HG02678 (cell line): ENCODE measurements around the gene CHRNA9.
A peak's percentile ranks its signal among the peaks of the same experiment; 100 is the strongest.

Experiments
- ATAC-seq: cut with Tn5 transposase; IDR thresholded peaks from one replicate; pipeline ENCODE4 v1.9.1; 2021; ENCODE audit warnings: mild to moderate bottlenecking, moderate library complexity; ENCODE audit not compliant: unreplicated experiment

The CHRNA9 gene

GRCh38 chr4:40337051-40337450 is 1.9 kb downstream of the CHRNA9 start:
- no peak for ATAC-seq

DNA sequence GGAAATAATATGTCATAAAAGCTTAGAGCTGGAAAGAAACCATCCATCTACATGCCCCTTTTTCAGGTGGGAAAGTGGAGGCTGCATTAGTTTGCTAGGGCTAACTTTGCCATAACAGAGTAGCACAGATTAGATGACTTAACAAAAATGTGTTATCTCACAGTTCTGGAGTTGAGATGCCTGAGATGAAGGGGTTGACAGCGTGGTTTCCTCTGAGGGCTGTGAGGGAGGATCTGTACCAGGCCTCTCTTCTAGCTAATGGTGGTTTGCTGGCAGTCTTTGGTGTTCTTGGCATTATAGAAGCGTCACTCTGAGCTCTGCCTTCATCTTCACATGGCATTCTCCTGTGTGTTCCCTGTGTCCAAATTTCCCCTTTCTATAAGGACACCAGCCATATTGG is 2.4 kb downstream of the CHRNA9 start:
- ATAC-seq = no peak

GRCh38 chr4:40340030-40340429 is 4.9 kb downstream of the CHRNA9 start:
- ATAC-seq = no peak

DNA sequence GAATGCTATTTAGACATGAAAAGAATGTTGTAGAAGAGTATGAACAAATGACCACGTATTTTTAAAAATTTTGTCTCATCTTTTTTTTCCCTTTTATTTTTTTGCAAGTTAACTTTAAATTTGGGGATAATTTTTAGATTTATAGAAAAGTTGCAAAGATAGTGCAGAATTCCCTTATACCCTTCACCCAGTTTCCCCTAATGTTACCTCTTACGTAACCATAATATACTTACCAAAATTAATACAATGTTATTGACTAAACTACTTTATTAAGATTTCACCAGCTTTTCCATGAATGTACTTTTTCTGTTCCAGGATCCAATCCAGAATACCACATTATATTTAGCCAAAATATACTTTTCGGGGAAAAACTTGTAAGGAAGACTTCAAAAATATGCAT is 12.3 kb downstream of the CHRNA9 start:
- ATAC-seq = no peak

DNA sequence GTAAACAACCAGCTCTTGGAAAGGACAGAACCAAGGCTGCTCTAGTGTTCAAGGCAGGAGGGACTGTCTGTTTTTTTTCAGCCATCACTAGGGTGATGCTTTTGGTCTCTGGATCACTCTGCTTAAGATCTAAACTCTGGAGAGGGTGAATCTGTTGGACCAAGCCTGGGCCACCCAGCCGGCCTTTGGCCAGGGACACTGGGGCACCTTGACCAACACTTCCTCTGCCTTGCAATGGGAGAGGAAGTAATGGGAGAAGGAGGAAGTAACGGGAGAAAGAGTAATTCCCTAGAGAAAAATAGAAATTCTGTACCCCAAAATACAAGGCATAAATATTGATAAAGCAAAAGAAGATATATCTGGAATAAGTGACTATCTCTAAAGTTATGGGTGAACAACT is 12.9 kb downstream of the CHRNA9 start:
- no peak for ATAC-seq

- no peak for ATAC-seq
These were observed 14.5 kb downstream of the CHRNA9 start for GRCh38 chr4:40349561-40350198.

GRCh38 chr4:40350627-40351227 is 15.6 kb downstream of the CHRNA9 start:
- ATAC-seq = no peak

DNA sequence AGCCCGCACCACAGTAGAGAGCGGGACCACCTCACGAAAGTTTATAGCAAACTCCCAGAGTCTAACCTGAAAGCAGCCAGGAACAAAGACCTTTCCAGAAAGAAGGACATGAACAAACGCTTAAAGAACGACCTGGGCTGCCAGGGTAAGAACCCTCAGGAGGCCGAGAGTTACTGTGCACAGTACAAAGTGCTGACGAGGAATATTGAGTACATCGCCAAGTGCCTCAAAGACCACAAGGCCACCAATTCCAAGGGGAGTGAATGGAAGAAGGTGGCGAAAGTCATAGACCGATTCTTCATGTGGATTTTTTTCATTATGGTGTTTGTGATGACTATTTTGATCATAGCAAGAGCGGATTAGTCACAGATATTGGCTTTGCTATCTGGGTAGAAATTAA is 19.0 kb downstream of the CHRNA9 start:
- ATAC-seq = no peak

GRCh38 chr4:40355131-40355530 is 20.0 kb downstream of the CHRNA9 start:
- no peak for ATAC-seq

- no peak for ATAC-seq
These were observed 22.6 kb downstream of the CHRNA9 start for GRCh38 chr4:40357738-40358137.

- no peak for ATAC-seq
These were observed 26.2 kb downstream of the CHRNA9 start for GRCh38 chr4:40361338-40361737.

DNA sequence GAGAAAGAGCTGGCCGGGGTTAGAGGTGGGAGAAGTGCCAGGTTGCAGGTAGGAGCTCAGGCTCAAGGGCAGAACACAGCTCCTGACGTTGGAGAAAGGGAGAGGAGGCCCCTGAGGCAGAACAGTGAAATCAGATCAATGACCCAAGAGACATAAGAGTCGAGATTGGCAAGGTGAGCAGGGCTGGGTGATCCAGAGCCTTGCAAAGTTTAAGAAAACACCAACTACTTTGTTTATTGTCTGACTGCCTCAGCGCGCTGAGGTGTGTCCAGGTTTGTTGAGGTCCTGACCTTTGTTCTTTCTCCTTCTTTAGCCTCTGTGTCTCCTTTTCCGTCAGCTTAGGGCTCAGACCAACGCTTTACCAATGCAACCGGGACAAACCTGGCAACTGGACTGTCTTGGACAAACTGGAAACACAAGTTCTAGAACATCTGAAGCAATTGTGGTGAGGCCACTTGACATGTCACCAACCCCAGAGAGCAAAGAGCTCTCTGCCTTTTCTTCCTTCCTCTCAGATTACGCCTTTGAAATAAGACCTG is 28.3 kb downstream of the CHRNA9 start:
- no peak for ATAC-seq

GRCh38 chr4:40363945-40364344 is 28.8 kb downstream of the CHRNA9 start:
- no peak for ATAC-seq

DNA sequence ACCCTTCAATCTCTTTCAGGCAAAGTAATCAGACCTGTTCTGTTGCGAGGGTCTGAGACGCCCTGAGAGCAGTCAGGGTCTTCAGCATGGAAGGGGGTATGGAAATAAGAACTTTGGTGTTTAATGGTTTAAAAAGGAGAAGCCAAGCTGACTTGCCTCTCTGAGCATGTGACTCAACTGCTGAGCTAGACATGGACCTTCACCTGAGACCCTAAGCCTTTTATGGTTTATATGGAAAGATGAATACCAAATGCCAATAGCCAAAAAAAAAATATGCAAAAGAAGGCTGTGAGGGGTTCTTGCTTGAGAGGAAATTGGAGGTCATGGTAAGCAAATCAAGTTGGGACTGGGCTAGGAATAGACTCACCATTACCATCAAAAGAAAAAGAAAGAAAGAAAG is 30.6 kb downstream of the CHRNA9 start:
- no peak for ATAC-seq

DNA sequence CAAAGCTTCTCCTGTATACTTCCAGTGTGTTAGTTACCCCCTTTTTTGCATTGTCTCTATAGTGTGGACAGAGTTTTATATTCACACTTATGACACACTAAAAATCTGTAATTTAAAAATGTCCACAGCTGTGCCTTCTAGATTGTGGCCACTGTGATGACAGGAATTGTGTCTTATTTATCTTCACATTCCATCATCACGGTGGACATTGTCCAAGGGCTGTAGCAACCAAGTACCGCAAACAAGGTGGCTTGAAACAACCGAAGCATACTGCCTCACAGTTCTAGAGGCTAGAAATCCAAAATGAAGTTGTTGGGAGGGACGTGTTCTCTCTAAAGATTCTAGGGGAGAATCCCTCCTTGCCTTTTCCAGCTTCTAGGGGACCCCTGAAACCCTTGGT is 32.3 kb downstream of the CHRNA9 start:
- ATAC-seq = no peak

DNA sequence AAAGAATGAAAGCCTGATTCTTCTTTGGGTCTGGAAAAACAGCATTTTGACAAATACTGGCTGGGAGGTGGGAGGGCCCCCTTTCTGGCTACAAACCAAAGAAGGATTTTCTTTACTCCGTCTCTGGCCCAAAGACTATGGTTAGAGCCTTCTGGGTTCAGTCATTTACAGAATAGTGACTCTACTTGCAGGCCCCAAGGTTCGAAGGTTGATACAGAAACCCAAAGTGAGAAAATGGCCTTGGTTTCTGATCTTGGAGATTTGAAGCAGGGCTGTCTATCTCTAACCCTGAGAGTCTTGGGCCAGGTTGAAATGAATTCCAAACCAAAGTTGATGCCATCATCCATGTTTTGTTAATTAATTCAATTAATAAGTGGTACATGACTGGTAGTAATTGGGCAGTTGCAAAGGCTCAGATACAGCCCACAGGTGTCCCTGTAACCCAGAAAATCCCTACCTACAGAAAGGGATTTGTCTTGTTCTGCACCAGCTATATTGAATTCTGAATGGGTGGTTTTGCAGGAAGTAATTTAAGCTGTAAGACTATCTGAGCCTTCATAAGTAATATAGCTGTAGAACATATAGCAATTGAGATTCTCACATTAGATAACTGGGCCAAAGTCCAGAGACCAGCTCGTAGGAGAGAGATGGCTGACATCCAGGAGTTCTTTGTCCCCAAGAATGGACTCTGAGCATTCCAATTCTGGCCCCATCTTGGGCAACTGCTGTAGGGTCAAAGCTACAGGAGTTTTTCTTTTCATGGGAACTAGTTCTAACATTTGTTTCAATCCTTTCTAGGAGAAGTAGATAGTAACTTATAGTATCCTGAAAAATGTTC is 34.5 kb downstream of the CHRNA9 start:
- ATAC-seq = peak; percentile 59

DNA sequence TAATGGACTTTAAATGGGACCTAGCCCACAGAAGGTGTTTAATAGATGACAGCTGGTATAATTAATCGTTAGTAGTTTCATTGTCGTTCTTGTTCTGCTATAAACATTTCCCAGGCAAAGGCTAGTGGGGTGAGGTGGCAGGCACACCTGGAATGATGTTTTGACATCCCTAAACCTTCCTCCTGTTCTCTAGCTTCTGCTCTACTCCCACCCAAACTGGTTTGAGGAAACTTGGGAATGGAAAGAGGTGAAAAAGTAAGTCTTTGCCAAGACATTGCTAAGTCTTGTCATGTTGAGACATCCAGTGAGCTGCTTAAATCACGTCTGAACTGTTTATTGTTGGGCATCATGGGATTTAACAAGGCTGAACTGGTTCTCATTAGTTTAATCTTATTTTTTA is 37.5 kb downstream of the CHRNA9 start:
- ATAC-seq = no peak

DNA sequence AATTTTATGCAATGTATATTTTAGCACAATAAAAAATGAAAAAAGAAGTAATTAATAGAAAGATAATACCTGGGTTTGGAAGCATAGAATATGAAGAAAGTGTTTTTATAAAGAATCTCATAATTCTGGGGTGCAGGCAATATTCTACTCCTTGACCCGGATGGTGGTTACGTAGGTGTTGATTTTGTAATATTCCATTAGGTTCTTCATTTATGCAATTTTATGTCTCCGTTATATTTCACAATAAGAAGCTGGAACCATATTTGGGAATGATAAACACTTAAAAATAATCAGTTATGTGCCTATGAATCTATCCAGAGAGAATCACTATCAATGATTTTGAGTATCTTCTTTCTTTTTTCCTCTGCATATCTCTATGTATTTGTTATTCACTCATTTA is 38.5 kb downstream of the CHRNA9 start:
- ATAC-seq = no peak

GRCh38 chr4:40375095-40375494 is 40.0 kb downstream of the CHRNA9 start:
- ATAC-seq = no peak

GRCh38 chr4:40375620-40376019 is 40.5 kb downstream of the CHRNA9 start:
- ATAC-seq = no peak

DNA sequence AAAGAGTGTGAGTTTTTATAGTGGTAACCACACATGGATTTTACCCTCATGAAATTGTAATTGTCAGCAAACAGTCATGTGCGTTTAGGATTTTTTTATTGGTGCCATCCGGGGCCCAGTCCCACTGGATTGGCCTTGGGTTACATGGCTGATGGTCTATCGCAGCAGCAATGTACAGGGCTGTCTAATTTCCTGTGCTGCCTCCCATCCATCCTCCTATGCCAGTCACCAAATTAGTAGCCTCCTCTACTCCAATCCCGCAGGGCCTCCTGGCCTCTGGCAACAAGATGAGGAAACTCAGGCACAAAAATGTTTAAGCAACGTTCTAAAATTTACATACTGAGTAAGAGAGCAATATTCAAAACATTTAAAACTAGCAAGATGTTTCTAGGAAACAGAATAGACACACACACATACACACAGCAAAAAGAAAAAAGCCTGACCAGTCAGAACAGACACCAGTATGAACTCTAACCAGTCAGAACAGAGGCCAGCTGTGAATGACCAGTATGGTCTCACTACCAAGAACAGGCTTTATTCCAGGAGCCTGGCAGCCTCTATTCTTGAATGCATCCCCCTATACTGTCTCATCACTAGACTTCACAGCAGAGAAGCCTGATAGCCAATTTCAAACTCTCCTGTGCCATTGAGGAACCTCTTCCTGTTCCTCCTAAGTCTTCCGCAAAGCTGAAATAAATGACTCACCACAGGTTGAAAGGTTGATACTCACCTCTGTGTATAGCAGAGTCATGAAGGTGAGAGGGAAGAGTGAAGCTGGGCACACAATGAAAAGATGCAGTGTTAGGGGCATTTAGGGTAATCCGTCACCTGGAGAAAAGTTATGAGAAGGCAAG is 42.6 kb downstream of the CHRNA9 start:
- no peak for ATAC-seq
